GM12878 (cell line): ENCODE data around the gene MKRN1. TPM values are rescaled to one million over a fixed set of nuclear protein-coding genes. Genes with fewer than 3 reads are reported as not detected.

Source experiments
- ATAC-seq: fragments of 200-7000 bp; cut with Tn5 transposase; 3 replicates; pipeline ENCODE4 v1.9.1; 2020; ENCODE audit warnings: mild to moderate bottlenecking, moderate library complexity
- BruUV-seq: library from RNA; stranded (reverse); fragments of 400-500 nt; replicated peaks from 2 replicates; lab custom pipeline; 2021; lab: Mats Ljungman, UMichigan
- CTCF ChIA-PET: fragments of 300-600 bp; sonication (Branson Sonifier 250); formaldehyde crosslinking; extraction: SDS; loops from one replicate; lab custom pipeline; 2021; ENCODE audit warnings: inconsistent platforms; lab: Yijun Ruan, JAX
- POLR2A ChIA-PET: fragments of 350-600 bp; formaldehyde crosslinking; extraction: SDS; loops from one replicate; lab custom pipeline; 2021; ENCODE audit warnings: inconsistent platforms; lab: Charles Lee
- RAD21 ChIA-PET: fragments of 300-600 bp; sonication (Branson Sonifier 250); formaldehyde crosslinking; loops from one replicate; lab custom pipeline; 2023; ENCODE audit warnings: antibody characterized with exemption; ENCODE audit not compliant: unreplicated experiment; lab: Charles Lee
- SMC1A ChIA-PET: fragments of 300-600 bp; sonication (Branson Sonifier 250); formaldehyde crosslinking; loops from one replicate; lab custom pipeline; 2023; ENCODE audit not compliant: unreplicated experiment, uncharacterized antibody; lab: Charles Lee
- DNase-seq: peaks from one replicate; pipeline ENCODE4 v3.0.0-alpha.2; 2011; ENCODE audit warnings: low read depth, low spot score
- FAIRE-seq: peaks from 3 replicates; lab custom pipeline; 2011; peaks lifted over from hg19 to GRCh38; lab: Jason Lieb, UNC
- H2AFZ ChIP-seq: 2 replicates; pipeline ENCODE4 v1.6.0; 2011; ENCODE audit warnings: low read depth, low read length, control low read depth; ENCODE audit not compliant: control insufficient read depth
- H3K27ac ChIP-seq: 2 replicates; pipeline ENCODE4 v1.5.1; 2011; ENCODE audit warnings: control low read depth; ENCODE audit not compliant: control insufficient read depth, insufficient read depth
- H3K27me3 ChIP-seq, 2 experiments: replicated peaks in 1 of 2; 2 replicates each; pipeline versions ENCODE4 v1.6.0 to v1.6.1; 2011; ENCODE audit warnings: low read length in 1 of 2; ENCODE audit not compliant: control insufficient read depth in 2 of 2, insufficient read depth in 2 of 2
- H3K36me3 ChIP-seq, 2 experiments: 2 replicates each; pipeline ENCODE4 v1.5.1; 2011; ENCODE audit warnings: low read length in 1 of 2; ENCODE audit not compliant: control insufficient read depth in 2 of 2, insufficient read depth in 2 of 2
- H3K4me1 ChIP-seq: 2 replicates; pipeline ENCODE4 v1.6.1; 2011; ENCODE audit warnings: mild to moderate bottlenecking, low read length, moderate library complexity, mixed read lengths; ENCODE audit not compliant: control insufficient read depth, insufficient read depth
- H3K4me2 ChIP-seq: 2 replicates; pipeline ENCODE4 v1.6.0; 2011; ENCODE audit warnings: control low read depth; ENCODE audit not compliant: control insufficient read depth, insufficient read depth
- H3K4me3 ChIP-seq: fragments of 200-600 bp; sonication (generic); 2 replicates; pipeline ENCODE4 v1.5.1; 2016
- H3K79me2 ChIP-seq: 2 replicates; pipeline ENCODE4 v1.6.0; 2011; ENCODE audit warnings: low read length; ENCODE audit not compliant: control insufficient read depth, insufficient read depth
- H3K9ac ChIP-seq: 2 replicates; pipeline ENCODE4 v1.8.0; 2011; ENCODE audit warnings: low read length, control low read depth, mixed read lengths; ENCODE audit not compliant: control insufficient read depth, insufficient read depth
- H3K9me3 ChIP-seq: replicated peaks from 3 replicates; pipeline ENCODE4 v1.5.1; 2011; ENCODE audit warnings: mild to moderate bottlenecking, low read length; ENCODE audit not compliant: control insufficient read depth, insufficient read depth
- H4K20me1 ChIP-seq: 2 replicates; pipeline ENCODE4 v1.6.0; 2011; ENCODE audit not compliant: control insufficient read depth, insufficient read depth
- ATF7 ChIP-seq: fragments of 450-650 bp; IDR thresholded peaks from 2 replicates; pipeline ENCODE4 v1.6.1; 2016; ENCODE audit warnings: low read depth, mild to moderate bottlenecking
- BHLHE40 ChIP-seq, 2 experiments: fragments of 450-650 bp in 1 of 2; IDR thresholded peaks; 2 replicates each; pipeline ENCODE4 v1.6.1; 2011 to 2017; ENCODE audit warnings: low read depth in 2 of 2, borderline replicate concordance in 1 of 2, improper control_type of control experiment in 1 of 2, low read length in 1 of 2, mild to moderate bottlenecking in 1 of 2
- DPF2 ChIP-seq: fragments of 450-650 bp; IDR thresholded peaks from 2 replicates; pipeline ENCODE4 v1.6.1; 2017; ENCODE audit warnings: mild to moderate bottlenecking
- HSF1 ChIP-seq: fragments of 150-350 bp; IDR thresholded peaks from 2 replicates; pipeline ENCODE4 v1.6.1; 2014; ENCODE audit warnings: mild to moderate bottlenecking, low read depth, low read length
- MEF2B ChIP-seq: fragments of 450-650 bp; IDR thresholded peaks from 2 replicates; pipeline ENCODE4 v1.6.1; 2018; ENCODE audit warnings: mild to moderate bottlenecking, moderate library complexity; ENCODE audit not compliant: partially characterized antibody, poor library complexity, severe bottlenecking
- MXI1 ChIP-seq: fragments of 150-350 bp; IDR thresholded peaks from 2 replicates; pipeline ENCODE4 v1.6.1; 2011; ENCODE audit warnings: low read depth, mild to moderate bottlenecking, inconsistent platforms, low read length, improper control_type of control experiment
- NFYA ChIP-seq: IDR thresholded peaks from 2 replicates; pipeline ENCODE4 v1.6.1; 2011; ENCODE audit warnings: low read depth, mild to moderate bottlenecking, low read length, improper control_type of control experiment, borderline replicate concordance
- PAX8 ChIP-seq: fragments of 450-650 bp; IDR thresholded peaks from 2 replicates; pipeline ENCODE4 v1.6.1; 2017; ENCODE audit warnings: mild to moderate bottlenecking, moderate library complexity
- POLR2AphosphoS5 ChIP-seq: IDR thresholded peaks from 2 replicates; pipeline ENCODE4 v1.6.1; 2011; ENCODE audit warnings: mild to moderate bottlenecking, low read length, inconsistent platforms
- SMARCA5 ChIP-seq: fragments of 450-650 bp; IDR thresholded peaks from 2 replicates; pipeline ENCODE4 v1.6.1; 2017; ENCODE audit warnings: mild to moderate bottlenecking
- SPI1 ChIP-seq: IDR thresholded peaks from 2 replicates; pipeline ENCODE4 v1.6.1; 2011; ENCODE audit warnings: low read depth, mild to moderate bottlenecking, low read length, moderate library complexity, borderline replicate concordance; ENCODE audit not compliant: insufficient read depth
- TCF3 ChIP-seq: IDR thresholded peaks from 2 replicates; pipeline ENCODE4 v1.6.1; 2012; ENCODE audit warnings: low read depth, mild to moderate bottlenecking, low read length, borderline replicate concordance; ENCODE audit not compliant: insufficient read depth
- WGBS: methylation state at CpG from one replicate; pipeline ENCODE4 v1.1.6; 2016; ENCODE audit warnings: low lambda C conversion rate; ENCODE audit not compliant: insufficient replicate concordance, insufficient coverage; ENCODE audit errors: missing lambda C conversion rate; 5-methylcytosine and 5-hydroxymethylcytosine counted together
- in situ Hi-C: fragments of 300-500 bp; cut with MboI; formaldehyde crosslinking; loops from 9 replicates; pipeline ENCODE4 v1.14.3; 2018; ENCODE audit warnings: mixed read lengths
- intact Hi-C: fragments of 100-400 bp; cut with micrococcal nuclease; formaldehyde crosslinking; loops from one replicate; pipeline ENCODE4 v1.14.2; 2022; ENCODE audit not compliant: unreplicated experiment
- polyA plus RNA-seq, 11 experiments: library from polyadenylated mRNA; depleted of rRNA in 4 of 11; unstranded in 6 of 11; stranded (reverse) in 5 of 11; fragments of >200 nt; fragmentation: Nextera tagmentation in 4 of 11; fragmentation: Illumina TruSeq in 1 of 11; extraction: Ambion mirVana in 4 of 11; extraction: Trizol in 1 of 11; gene quantifications; 1 replicate in 1 of 11; 2 replicates in 10 of 11; pipeline versions ENCODE4 v1.2.1 to v1.2.3, GENCODE V29; 2011 to 2016; ENCODE audit warnings: inconsistent platforms in 2 of 11, missing spikeins in 2 of 11, low read depth in 1 of 11
- total RNA-seq, 4 experiments: library from RNA; depleted of rRNA in 3 of 4; stranded (reverse); fragments of >200 nt in 3 of 4; fragmentation: Illumina TruSeq in 1 of 4; extraction: Trizol in 1 of 4; gene quantifications; 2 replicates each; pipeline versions ENCODE4 v1.2.1 to v1.2.3, GENCODE V29; 2013 to 2021
- TF ChIP-seq, protein P1 (sequence below): IDR thresholded peaks from 2 replicates; pipeline ENCODE4 v1.6.1; 2011; ENCODE audit warnings: borderline replicate concordance, low read depth, mild to moderate bottlenecking, moderate library complexity, mixed read lengths, low read length; ENCODE audit not compliant: insufficient read depth; ENCODE audit errors: extremely low read length

Gene MKRN1
- total and polyA plus RNA-seq, 10 of the 15 experiments (the other 5 are each of a cell fraction or from before 2014, with no cell fraction given): 19.1 to 61.3 (median 50.6) TPM

- Histone ChIP-seq H3K27me3 (no peaks in the 10 kb centered on the region; a peak in 1 of 4 replicates), H3K9ac (no peak overlapping the region), H3K79me2 (no peaks in the 10 kb centered on the region), H2AFZ (no peak overlapping the region), H3K9me3 (no peaks in the 10 kb centered on the region), H3K4me1 (no peaks in the 10 kb centered on the region), H3K27ac (no peak overlapping the region), H3K36me3 (no peaks in the 10 kb centered on the region), H4K20me1 (no peaks in the 10 kb centered on the region), H3K4me2 (no peak overlapping the region), H3K4me3 (no peak overlapping the region)
- no peak for FAIRE-seq
- SMC1A ChIA-PET: no interaction called here
- POLR2A ChIA-PET: no interaction called here
- TF ChIP-seq MEF2B: no peak
- TF ChIP-seq POLR2AphosphoS5: no peak
- TF ChIP-seq ATF7: no peak
- TF ChIP-seq, protein P1, sequence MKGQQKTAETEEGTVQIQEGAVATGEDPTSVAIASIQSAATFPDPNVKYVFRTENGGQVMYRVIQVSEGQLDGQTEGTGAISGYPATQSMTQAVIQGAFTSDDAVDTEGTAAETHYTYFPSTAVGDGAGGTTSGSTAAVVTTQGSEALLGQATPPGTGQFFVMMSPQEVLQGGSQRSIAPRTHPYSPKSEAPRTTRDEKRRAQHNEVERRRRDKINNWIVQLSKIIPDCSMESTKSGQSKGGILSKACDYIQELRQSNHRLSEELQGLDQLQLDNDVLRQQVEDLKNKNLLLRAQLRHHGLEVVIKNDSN: no peak
- TF ChIP-seq DPF2: no peak
- no peak for TF ChIP-seq PAX8
- TF ChIP-seq TCF3: no peak
- TF ChIP-seq HSF1: no peak
- TF ChIP-seq MXI1: no peak
- TF ChIP-seq SPI1: no peak
- TF ChIP-seq SMARCA5: no peak
- no peak for TF ChIP-seq BHLHE40 (IDR thresholded peaks at IDR 0.05; ENCODE audit: borderline replicate concordance in 1 of 2, low read depth in 2 of 2, low read length in 1 of 2)
- no peak for TF ChIP-seq NFYA
- CTCF ChIA-PET: no interaction called here
- DNase-seq: no peak
- in situ Hi-C loops: no loop called here
- intact Hi-C loops: no loop called here
- ATAC-seq: no peak
- RAD21 ChIA-PET: no interaction called here
- 29% methylated on average over 3 of the region's 3 CpGs for WGBS
- no TSS peak for BruUV-seq
Measured at GRCh38 chr7:140484479-140484878, 5.2 kb upstream of the MKRN1 start.
